ENCODE measurements around the gene NUP93. TPM values are rescaled to one million over a fixed set of nuclear protein-coding genes. Genes with fewer than 3 reads are reported as not detected.

The NUP93 gene
- total RNA-seq, 2 experiments from 2014 or later: 126 to 129 TPM

DNA sequence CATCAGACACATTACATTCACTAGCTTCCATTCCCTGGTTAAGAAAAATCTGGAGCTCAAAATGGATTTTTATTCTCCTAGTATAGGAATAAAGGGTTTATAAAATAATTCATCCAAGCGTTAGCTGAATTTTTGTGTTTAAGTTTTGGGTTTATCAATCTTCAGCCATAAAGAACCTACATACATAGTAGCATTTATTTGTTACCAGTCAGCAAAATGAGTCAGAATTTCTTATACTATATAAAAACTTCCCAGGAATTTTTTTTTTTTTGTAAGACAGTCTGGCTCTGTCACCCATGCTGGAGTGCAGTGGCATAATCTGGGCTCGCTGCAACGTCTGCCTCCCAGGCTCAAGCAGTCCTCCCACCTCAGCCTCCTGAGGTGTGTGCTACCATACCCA lies 94.9 kb downstream of the NUP93 start:
- Mint-ChIP-seq H3K4me1 (no peaks in the 10 kb centered on the region), H3K27me3 (no peaks in the 10 kb centered on the region), H3K9me3 (ENCODE audit: low read depth) (no peaks in the 10 kb centered on the region), H3K36me3 (peaks cover 34% of the 10 kb centered on the region), H3K4me3 (no peak overlapping the region), H3K27ac (no peak overlapping the region)
- CTCF ChIA-PET: interaction anchor here (0.9 to 1.6 kb wide), 3 partner anchors 26 to 126 kb away, joined by 3 to 5 read pairs (median 5); no protein-coding TSS in a partner anchor
- DNase-seq (no peak), ATAC-seq (no peak)

DNA sequence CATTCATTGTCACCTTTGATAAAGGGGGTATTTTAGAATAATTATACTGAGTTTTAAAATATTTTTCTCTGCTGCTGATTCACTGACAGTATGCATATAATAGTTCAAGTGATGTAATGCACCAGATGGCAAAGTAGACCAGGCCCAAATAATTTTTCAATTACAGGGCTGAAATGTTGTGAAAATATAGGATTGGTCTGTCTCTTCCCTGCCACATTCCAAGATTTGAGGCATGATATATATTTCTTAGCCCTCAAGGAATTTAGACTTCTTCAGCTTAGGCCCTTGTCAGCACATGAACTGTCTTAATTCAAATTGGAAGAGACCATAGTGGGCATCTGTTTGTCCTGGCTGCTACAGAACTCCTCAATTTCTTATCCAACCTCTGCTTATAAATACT lies 95.9 kb downstream of the NUP93 start:
- H3K9me3 Mint-ChIP-seq (ENCODE audit: low read depth): no peaks in the 10 kb centered on the region
- DNase-seq (no peak), ATAC-seq (no peak)
- H3K4me3 Mint-ChIP-seq: no peak overlapping the region
- H3K27ac Mint-ChIP-seq: no peak overlapping the region
- H3K27me3 Mint-ChIP-seq: no peaks in the 10 kb centered on the region
- H3K4me1 Mint-ChIP-seq: no peaks in the 10 kb centered on the region
- H3K36me3 Mint-ChIP-seq: peaks cover 29% of the 10 kb centered on the region
- CTCF ChIA-PET: interaction anchor here (1.4 to 1.6 kb wide), 2 partner anchors 25 to 43 kb away, joined by 5 read pairs; no protein-coding TSS in a partner anchor

DNA sequence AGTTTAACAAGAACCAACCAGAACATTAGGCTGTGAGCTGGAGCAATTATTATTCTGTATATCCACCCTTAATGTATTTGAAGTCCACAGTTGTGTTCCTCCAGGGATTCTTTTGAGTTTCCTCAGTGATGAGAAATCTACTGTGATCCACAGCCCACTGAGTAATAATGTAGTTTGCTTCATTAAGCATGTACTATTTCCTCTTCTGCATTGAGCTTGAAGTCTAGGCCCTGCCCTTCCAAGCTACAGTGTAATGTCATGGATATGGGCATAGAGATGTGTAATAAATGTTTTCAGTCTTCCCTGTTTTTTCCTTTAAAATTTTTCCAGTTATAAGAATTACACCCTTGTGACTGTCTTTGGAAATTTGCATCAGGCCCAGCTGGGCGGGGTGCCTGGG lies 98.7 kb downstream of the NUP93 start:
- ATAC-seq: no peak
- Mint-ChIP-seq H3K36me3 (peaks cover 36% of the 10 kb centered on the region), H3K4me1 (peaks cover 15% of the 10 kb centered on the region), H3K27me3 (no peaks in the 10 kb centered on the region), H3K27ac (no peak overlapping the region), H3K9me3 (ENCODE audit: low read depth) (no peaks in the 10 kb centered on the region), H3K4me3 (no peak overlapping the region)
- no peak for DNase-seq
- CTCF ChIA-PET: interaction anchor here (0.8 to 1.4 kb wide), 4 partner anchors 12 to 353 kb away, joined by 3 to 6 read pairs (median 3); no protein-coding TSS in a partner anchor

DNA sequence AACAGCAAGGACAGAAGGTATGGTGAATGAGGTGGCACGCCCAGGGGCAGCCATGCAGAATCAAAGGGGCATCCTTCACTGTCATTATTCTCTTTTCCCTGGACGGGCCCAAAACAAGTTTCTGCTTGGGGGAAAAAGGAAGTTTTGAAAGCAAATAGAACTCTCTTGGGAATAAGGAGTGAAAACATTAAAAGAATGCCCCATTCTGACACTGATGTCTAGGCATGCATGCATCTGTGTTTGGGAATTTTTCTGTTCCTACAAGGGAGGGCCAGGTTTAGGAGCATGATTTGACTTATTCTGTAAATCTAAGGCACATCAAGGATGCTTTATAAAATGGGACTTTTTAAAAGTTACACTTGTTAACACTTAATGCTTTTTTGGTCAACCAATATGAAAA lies 100.7 kb downstream of the NUP93 start:
- H3K9me3 Mint-ChIP-seq (ENCODE audit: low read depth): no peaks in the 10 kb centered on the region
- DNase-seq (no peak), ATAC-seq (no peak)
- H3K27me3 Mint-ChIP-seq: no peaks in the 10 kb centered on the region
- CTCF ChIA-PET: interaction anchor here (0.8 to 1.8 kb wide), 5 partner anchors 8 to 134 kb away, joined by 3 to 6 read pairs (median 3); no protein-coding TSS in a partner anchor
- peaks cover 46% of the 10 kb centered on the region for H3K36me3 Mint-ChIP-seq
- H3K27ac Mint-ChIP-seq: no peak overlapping the region
- H3K4me1 Mint-ChIP-seq: peaks cover 18% of the 10 kb centered on the region
- H3K4me3 Mint-ChIP-seq: no peak overlapping the region

DNA sequence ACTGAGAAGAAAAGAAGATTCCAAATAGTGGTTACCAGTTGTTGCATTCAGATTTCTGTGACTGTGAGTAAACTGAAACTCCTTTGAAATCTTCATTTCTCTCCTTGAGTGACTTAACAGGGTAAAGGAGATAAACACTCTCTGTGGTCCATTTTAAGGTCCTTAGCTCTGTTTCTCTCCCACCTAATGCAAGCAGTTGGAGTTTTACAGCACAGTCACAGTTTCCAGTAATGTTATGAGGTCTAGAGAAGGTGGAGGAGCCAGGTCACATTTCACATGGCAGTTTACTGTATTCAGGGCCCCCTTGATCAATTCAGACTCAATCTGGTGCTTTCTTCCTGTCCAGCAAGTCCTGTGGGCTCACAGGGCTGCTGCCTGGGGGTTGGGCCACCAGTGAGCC lies 102.8 kb downstream of the NUP93 start:
- peaks cover 18% of the 10 kb centered on the region for H3K4me1 Mint-ChIP-seq
- CTCF ChIA-PET: interaction anchor here (0.5 to 2.1 kb wide), 4 partner anchors 20 to 613 kb away, joined by 3 to 7 read pairs (median 3); no protein-coding TSS in a partner anchor
- H3K9me3 Mint-ChIP-seq (ENCODE audit: low read depth): no peaks in the 10 kb centered on the region
- H3K27ac Mint-ChIP-seq: no peak overlapping the region
- no peaks in the 10 kb centered on the region for H3K27me3 Mint-ChIP-seq
- H3K4me3 Mint-ChIP-seq: no peak overlapping the region
- no peak for DNase-seq
- ATAC-seq: no peak
- H3K36me3 Mint-ChIP-seq: peaks cover 53% of the 10 kb centered on the region

DNA sequence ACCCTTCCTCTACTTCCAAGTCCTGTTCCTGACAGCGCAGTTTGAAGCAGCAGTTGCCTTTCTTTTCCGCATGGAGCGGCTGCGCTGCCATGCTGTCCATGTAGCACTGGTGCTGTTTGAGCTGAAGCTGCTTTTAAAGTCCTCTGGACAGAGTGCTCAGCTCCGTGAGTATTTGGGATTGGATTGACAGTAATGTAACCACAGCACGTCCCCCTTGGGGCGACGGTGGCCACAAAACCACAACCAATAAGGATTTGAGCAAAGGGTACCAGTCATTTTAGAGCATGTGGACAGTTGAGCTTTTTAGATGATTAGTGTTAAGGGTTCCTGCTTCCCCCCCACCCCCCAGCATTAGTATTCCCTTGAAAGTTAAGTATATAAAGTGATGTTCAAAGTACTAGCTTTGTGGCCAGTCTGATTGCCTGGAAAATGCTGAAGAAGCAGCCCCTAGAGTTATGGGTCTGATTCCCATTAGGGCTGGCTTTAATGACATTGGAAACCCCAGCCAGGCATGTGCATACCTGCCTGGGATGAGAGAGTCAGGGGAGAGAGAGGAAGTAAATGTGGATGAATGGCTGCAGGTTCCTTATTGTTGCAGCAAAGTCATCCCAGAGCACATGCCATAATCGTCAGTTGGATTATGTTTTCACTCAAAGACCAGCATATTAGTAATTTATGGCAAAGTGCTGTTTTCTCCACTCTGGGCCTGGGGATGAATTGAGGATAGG lies 103.5 kb downstream of the NUP93 start:
- ATAC-seq (peak; percentile 49), DNase-seq (peak; percentile 74)
- Mint-ChIP-seq H3K4me1 (peaks cover 18% of the 10 kb centered on the region), H3K9me3 (ENCODE audit: low read depth) (no peaks in the 10 kb centered on the region), H3K36me3 (peaks cover 59% of the 10 kb centered on the region), H3K27me3 (no peaks in the 10 kb centered on the region), H3K27ac (no peak overlapping the region), H3K4me3 (no peak overlapping the region)
- CTCF ChIA-PET: interaction anchor here (0.5 to 2.1 kb wide), 6 partner anchors 14 to 613 kb away, joined by 3 to 7 read pairs (median 3); no protein-coding TSS in a partner anchor

DNA sequence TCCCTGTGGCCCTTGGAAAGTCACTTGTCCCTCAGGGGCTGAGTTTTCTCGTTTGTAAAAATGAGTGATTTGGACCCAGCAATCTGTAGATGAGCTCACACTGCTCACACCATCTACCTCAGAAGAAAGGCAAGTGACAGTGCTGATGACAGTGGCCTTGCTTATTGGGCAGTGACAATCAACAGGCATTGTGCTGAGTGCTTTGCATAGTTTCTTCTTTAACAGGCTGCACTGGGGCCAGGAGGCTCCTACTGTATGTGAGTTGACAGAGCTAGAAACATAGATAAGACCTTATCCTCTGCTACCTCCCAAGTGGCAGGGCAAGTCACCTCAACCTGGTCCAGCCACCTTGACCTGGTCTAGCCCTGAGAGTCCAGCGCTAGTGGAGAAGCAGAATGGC lies 105.4 kb downstream of the NUP93 start:
- Mint-ChIP-seq H3K36me3 (peaks cover 57% of the 10 kb centered on the region), H3K9me3 (ENCODE audit: low read depth) (no peaks in the 10 kb centered on the region), H3K27ac (no peak overlapping the region), H3K27me3 (no peaks in the 10 kb centered on the region), H3K4me3 (no peak overlapping the region), H3K4me1 (peaks cover 18% of the 10 kb centered on the region)
- no peak for ATAC-seq
- CTCF ChIA-PET: no interaction called here
- no peak for DNase-seq

DNA sequence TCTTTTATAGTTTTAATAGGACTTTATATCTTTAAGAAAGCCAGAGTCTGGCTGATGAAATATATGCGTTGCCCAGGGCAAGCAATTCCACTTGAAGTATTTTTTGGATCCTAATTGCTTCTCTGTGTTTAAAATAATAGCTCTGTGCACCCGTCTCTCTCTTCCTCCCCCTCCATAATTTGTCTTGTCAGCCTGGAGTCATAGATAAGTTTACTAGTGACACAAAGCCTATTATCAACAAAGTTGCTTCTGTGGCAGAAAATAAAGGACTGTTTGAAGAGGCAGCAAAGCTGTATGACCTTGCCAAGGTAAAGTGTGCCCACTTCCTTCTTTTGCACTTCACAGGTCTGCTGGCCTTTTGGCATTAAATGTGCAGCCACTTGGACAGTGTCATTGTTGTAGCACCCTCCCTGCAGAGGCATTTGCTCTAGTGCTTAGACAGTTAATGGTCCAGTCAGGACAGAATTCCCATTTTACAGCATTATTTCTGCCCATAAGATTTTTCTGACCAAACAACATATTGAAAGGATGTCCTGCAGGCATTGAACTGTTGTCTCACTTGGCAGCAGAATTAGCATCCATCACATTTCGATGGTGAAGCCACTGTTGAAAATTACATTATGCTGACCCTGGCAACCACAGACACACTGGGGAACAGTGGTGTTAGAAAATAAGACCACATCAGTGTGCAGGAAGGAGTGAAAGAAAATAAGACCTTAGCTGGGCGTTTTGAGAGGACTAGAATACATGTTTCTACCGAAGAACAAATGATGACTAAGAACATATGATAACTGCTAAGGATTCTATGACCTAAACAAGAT lies 106.7 kb downstream of the NUP93 start:
- no peak overlapping the region for H3K27ac Mint-ChIP-seq
- no peaks in the 10 kb centered on the region for H3K9me3 Mint-ChIP-seq (ENCODE audit: low read depth)
- DNase-seq: no peak
- peaks cover 60% of the 10 kb centered on the region for H3K36me3 Mint-ChIP-seq
- no peak for ATAC-seq
- H3K27me3 Mint-ChIP-seq: no peaks in the 10 kb centered on the region
- H3K4me3 Mint-ChIP-seq: no peak overlapping the region
- CTCF ChIA-PET: interaction anchor here (0.8 to 3.2 kb wide), 3 partner anchors 10 to 33 kb away, joined by 3 to 11 read pairs (median 3); no protein-coding TSS in a partner anchor
- peaks cover 18% of the 10 kb centered on the region for H3K4me1 Mint-ChIP-seq

DNA sequence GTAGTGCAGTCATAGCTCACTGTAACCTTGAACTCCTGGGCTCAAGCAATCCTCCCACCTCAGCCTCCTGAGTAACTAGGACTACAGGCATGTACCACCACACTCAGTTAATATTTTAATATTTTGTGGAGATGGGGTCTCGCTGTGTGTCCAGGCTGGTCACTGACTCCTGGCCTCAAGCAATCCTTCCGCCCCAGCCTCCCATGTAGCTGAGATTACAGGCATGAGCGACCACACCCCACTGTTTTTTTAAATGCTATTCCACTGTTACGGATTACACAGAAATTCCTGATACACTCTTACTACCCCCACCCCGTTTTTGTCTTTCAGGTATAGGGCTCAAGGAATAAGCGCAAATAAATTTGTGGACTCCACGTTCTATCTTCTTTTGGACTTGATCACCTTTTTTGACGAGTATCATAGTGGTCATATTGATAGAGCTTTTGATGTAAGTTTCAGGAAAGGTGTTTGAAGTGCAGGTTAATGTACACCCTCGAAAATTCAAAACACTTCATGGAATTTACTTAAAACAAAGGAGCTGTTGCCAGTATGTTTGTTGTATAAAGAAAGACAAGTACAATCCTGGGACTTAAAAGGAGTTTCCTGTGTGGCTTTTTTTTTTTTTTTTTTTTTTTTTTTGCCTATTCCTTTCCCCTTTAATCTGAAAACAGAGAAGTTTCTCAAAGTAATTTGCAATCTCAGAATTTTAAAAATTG lies 108.9 kb downstream of the NUP93 start:
- no peak for DNase-seq
- no peak for ATAC-seq
- CTCF ChIA-PET: interaction anchor here (1.0 to 3.2 kb wide), 6 partner anchors 9 to 127 kb away, joined by 3 to 11 read pairs (median 6); no protein-coding TSS in a partner anchor
- H3K27ac Mint-ChIP-seq: no peak overlapping the region
- no peaks in the 10 kb centered on the region for H3K27me3 Mint-ChIP-seq
- H3K9me3 Mint-ChIP-seq (ENCODE audit: low read depth): no peaks in the 10 kb centered on the region
- peaks cover 2% of the 10 kb centered on the region for H3K4me1 Mint-ChIP-seq
- H3K4me3 Mint-ChIP-seq: no peak overlapping the region
- peaks cover 58% of the 10 kb centered on the region for H3K36me3 Mint-ChIP-seq

DNA sequence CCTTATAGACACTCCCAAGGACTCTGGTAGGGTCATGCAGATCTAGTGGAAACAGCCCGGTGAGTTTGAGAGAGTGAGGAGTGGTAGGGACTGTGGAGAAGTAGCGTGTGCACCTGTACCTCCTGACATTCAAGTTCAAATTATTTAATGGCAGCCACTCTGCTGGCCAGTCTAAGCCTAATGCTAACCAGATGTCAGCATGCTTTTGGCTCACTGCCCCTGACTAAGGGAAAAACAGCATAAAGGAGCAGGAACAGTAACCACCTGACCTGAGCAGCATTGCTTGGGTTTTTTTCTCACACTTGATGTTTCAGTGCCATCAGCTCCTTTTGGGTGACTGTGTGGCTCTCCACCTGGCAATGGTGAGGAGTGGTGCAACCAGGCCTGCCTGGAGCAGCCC lies 111.3 kb downstream of the NUP93 start:
- no peaks in the 10 kb centered on the region for H3K9me3 Mint-ChIP-seq (ENCODE audit: low read depth)
- H3K4me3 Mint-ChIP-seq: no peak overlapping the region

DNA sequence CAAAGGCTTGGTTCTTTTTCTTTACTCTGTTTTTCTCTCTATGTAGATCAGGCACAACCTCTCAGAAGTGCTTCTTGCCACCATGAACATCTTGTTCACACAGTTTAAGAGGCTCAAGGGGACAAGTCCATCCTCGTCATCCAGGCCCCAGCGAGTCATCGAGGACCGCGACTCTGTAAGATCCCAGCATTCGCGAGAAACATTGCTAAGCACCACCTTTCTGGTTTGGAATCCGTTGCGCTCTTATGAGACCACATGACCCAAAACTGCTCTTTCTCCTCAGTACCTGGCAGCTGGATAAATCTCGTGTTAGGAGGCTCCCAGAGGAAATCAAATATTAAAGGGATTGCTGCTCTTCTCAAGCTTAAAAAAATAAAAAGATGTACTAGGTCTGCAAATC lies 111.7 kb downstream of the NUP93 start:
- ATAC-seq (no peak), DNase-seq (no peak)
- Mint-ChIP-seq H3K4me3 (no peak overlapping the region), H3K27me3 (no peaks in the 10 kb centered on the region), H3K9me3 (ENCODE audit: low read depth) (no peaks in the 10 kb centered on the region), H3K4me1 (peaks cover under 1% of the 10 kb centered on the region), H3K27ac (peak overlapping the region; percentile 5), H3K36me3 (peaks cover 38% of the 10 kb centered on the region)
- CTCF ChIA-PET: interaction anchor here (1.2 to 1.4 kb wide), 3 partner anchors 9 to 265 kb away, joined by 3 read pairs; no protein-coding TSS in a partner anchor

More for the DNA sequence above, 111.3 kb downstream of the NUP93 start:
- no peaks in the 10 kb centered on the region for H3K4me1 Mint-ChIP-seq
- H3K27ac Mint-ChIP-seq: peak overlapping the region; percentile 5
- no peaks in the 10 kb centered on the region for H3K27me3 Mint-ChIP-seq
- no peak for ATAC-seq
- peaks cover 41% of the 10 kb centered on the region for H3K36me3 Mint-ChIP-seq
- no peak for DNase-seq
- CTCF ChIA-PET: interaction anchor here (1.2 to 1.4 kb wide), 3 partner anchors 9 to 264 kb away, joined by 3 read pairs; no protein-coding TSS in a partner anchor

DNA sequence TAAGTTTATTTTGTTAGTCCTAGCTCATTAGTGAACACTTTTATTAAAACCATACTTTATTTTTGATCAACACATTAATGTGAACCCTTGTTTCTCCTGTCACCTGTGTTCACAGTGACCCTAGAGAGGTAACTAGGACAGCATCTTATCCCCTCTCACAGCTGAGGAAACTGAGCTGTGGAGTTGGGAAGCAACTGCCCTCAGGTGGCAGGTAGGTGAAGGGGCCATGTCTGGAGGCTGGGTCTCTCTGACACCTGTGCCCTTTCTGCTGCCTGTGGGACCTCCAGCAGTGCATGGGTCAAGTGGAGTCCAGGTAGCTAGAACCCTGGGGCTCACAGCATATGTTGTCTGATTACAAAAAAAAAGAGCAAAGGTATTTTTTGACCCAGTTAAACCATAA lies 112.2 kb downstream of the NUP93 start:
- CTCF ChIA-PET: interaction anchor here (0.7 to 1.4 kb wide), 5 partner anchors 8 to 265 kb away, joined by 3 read pairs; no protein-coding TSS in a partner anchor
- H3K27me3 Mint-ChIP-seq: no peaks in the 10 kb centered on the region

More for the DNA sequence above, 112.2 kb downstream of the NUP93 start:
- DNase-seq (no peak), ATAC-seq (no peak)
- Mint-ChIP-seq H3K9me3 (ENCODE audit: low read depth) (no peaks in the 10 kb centered on the region), H3K4me1 (peaks cover 5% of the 10 kb centered on the region), H3K36me3 (peaks cover 34% of the 10 kb centered on the region), H3K27ac (no peak overlapping the region), H3K4me3 (no peak overlapping the region)
